ENCODE results near the gene DCUN1D2.

DNA sequence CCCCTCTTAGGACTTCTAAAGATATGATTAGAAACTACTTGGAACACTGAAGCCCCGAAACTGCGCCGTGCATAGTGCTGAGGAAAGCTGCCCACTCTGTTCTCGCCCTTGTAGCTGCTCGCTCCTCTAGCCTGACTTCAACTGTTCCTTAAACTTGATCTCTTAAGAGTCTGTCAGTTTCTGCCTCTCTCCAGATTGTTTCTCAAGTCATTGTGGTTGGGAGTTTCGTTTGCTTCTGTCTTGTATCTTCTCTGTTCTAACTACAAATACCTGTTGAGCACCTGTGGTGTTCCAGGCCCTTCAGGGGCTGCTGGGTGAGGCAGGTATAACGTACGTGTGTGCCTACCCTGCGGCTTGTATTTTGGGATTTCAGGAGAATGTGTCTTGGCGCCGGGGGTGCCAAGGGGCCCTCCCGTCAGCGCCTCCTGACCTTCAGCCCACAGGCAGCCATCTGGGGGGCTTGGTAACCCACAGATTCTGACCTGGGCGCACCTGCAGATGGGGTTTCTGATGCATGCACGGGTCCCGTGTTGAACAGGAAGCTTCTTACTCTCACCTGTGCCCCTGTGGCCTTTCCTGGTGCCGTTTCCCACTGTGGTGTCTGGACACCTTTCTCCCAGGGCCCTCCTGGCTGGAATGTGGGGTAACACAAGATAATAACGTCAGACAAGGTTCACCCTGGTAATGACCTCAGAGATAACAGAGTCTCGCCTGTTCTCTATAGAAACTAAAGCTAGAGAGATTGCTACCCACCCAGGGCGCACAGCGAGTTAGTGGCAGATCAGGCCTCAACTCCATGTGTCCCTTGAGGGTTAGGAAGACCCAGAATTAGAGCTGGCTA is 17.2 kb upstream of the DCUN1D2 start:
- TF ChIP-seq, protein P1, sequence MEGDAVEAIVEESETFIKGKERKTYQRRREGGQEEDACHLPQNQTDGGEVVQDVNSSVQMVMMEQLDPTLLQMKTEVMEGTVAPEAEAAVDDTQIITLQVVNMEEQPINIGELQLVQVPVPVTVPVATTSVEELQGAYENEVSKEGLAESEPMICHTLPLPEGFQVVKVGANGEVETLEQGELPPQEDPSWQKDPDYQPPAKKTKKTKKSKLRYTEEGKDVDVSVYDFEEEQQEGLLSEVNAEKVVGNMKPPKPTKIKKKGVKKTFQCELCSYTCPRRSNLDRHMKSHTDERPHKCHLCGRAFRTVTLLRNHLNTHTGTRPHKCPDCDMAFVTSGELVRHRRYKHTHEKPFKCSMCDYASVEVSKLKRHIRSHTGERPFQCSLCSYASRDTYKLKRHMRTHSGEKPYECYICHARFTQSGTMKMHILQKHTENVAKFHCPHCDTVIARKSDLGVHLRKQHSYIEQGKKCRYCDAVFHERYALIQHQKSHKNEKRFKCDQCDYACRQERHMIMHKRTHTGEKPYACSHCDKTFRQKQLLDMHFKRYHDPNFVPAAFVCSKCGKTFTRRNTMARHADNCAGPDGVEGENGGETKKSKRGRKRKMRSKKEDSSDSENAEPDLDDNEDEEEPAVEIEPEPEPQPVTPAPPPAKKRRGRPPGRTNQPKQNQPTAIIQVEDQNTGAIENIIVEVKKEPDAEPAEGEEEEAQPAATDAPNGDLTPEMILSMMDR (IDR thresholded peaks at IDR 0.05) = no peak
- TF ChIP-seq POLR2A (IDR thresholded peaks at IDR 0.05) = no peak
- TF ChIP-seq EP300 (IDR thresholded peaks at IDR 0.05) = no peak

Data from ovary (tissue), 3 donors.